Type B pancreatic cell (in vitro differentiated cells): Measurements from ENCODE around the gene TOPORS. TPM values are rescaled to one million over a fixed set of nuclear protein-coding genes. Genes with fewer than 3 reads are reported as not detected.

Experiments used
- DNase-seq: peaks from one replicate; pipeline ENCODE4 v3.0.0; 2021; ENCODE audit warnings: mixed read lengths; ENCODE audit not compliant: unreplicated experiment; ENCODE audit errors: extremely low spot score
- H3K27ac Mint-ChIP-seq: 2 replicates; pipeline ENCODE4 v1.8.0; 2021; ENCODE audit warnings: mild to moderate bottlenecking, mixed read lengths
- H3K27me3 Mint-ChIP-seq: 2 replicates; pipeline ENCODE4 v1.8.0; 2021; ENCODE audit warnings: mixed read lengths
- H3K36me3 Mint-ChIP-seq: 2 replicates; pipeline ENCODE4 v1.8.0; 2021; ENCODE audit warnings: mixed read lengths
- H3K4me1 Mint-ChIP-seq: one replicate; pipeline ENCODE4 v1.8.0; 2021; ENCODE audit warnings: mixed read lengths; ENCODE audit not compliant: unreplicated experiment
- H3K4me3 Mint-ChIP-seq: 2 replicates; pipeline ENCODE4 v1.8.0; 2021; ENCODE audit warnings: mild to moderate bottlenecking, mixed read lengths
- H3K9me3 Mint-ChIP-seq: 2 replicates; pipeline ENCODE4 v1.8.0; 2021; ENCODE audit warnings: mixed read lengths
- total RNA-seq: library from RNA; stranded (reverse); gene quantifications from 2 replicates; pipeline ENCODE4 v1.2.1, GENCODE V29; 2021; ENCODE audit warnings: low replicate concordance
- TF ChIP-seq, protein P1 (sequence below): fragments of 200-600 bp; sonication (generic); conservative IDR thresholded peaks from 2 replicates; pipeline ENCODE4 v1.5.0; 2021; ENCODE audit warnings: antibody characterized with exemption, mild to moderate bottlenecking

TOPORS gene
- total RNA-seq, 1 donor from 2014 or later: 18.4 TPM

DNA sequence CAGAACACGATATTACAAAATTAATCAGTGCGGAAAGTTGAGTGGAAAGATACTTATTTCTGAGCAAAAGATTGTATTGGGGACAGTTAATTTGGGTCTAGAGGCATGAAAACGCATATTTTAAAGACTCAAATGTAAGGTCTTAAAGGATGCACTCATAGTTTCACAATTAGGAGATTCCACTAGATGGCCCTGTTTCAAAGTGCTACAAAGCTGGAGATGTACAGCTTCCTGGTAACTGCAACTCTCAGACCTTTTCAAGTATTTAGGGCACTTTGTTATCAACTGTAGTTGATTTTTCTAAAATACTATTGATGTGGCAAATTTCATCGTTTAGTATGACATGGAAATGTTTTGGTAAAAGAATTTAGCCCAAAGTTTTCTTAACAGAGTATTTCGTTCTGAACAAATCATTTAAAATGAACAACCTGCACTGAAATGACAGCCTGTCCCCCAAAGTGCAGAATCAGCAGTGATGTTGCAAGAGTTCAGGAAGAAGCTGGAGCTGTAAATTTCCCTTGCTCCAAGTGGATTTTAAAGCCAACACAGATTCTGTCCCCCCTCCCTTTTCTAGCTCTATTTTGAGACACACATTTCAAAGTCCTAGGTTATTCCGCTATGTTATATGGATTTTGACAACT lies 36.8 kb upstream of the TOPORS start:
- no peaks in the 10 kb centered on the region for H3K36me3 Mint-ChIP-seq
- no peaks in the 10 kb centered on the region for H3K9me3 Mint-ChIP-seq
- TF ChIP-seq, protein P1, sequence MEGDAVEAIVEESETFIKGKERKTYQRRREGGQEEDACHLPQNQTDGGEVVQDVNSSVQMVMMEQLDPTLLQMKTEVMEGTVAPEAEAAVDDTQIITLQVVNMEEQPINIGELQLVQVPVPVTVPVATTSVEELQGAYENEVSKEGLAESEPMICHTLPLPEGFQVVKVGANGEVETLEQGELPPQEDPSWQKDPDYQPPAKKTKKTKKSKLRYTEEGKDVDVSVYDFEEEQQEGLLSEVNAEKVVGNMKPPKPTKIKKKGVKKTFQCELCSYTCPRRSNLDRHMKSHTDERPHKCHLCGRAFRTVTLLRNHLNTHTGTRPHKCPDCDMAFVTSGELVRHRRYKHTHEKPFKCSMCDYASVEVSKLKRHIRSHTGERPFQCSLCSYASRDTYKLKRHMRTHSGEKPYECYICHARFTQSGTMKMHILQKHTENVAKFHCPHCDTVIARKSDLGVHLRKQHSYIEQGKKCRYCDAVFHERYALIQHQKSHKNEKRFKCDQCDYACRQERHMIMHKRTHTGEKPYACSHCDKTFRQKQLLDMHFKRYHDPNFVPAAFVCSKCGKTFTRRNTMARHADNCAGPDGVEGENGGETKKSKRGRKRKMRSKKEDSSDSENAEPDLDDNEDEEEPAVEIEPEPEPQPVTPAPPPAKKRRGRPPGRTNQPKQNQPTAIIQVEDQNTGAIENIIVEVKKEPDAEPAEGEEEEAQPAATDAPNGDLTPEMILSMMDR: peak; percentile 73
- no peak overlapping the region for H3K4me3 Mint-ChIP-seq
- peaks cover 27% of the 10 kb centered on the region for H3K27me3 Mint-ChIP-seq
- no peaks in the 10 kb centered on the region for H3K4me1 Mint-ChIP-seq
- DNase-seq: no peak
- no peak overlapping the region for H3K27ac Mint-ChIP-seq

DNA sequence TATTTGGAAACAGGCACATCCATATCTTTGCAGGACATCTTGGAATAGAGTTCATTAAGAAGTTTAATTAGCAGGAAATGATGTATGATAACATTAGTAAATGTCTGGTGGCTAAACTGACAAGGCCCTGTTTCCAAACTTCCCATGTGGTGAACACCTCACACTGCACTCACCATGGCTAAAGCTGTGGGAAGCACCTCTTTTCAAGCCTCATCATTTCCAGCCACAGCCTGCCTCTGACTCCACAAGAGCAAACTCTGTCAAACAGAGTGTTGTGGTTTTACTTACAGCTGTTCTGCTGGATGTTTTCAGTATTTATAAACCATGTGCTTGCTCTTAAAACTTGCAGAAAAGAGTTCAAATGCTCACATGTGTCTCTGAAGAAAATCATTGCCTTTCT lies 35.5 kb upstream of the TOPORS start:
- no peak for DNase-seq
- H3K4me3 Mint-ChIP-seq: no peak overlapping the region
- peaks cover 27% of the 10 kb centered on the region for H3K27me3 Mint-ChIP-seq
- H3K27ac Mint-ChIP-seq: no peak overlapping the region
- TF ChIP-seq, protein P1: peak; percentile 4
- no peaks in the 10 kb centered on the region for H3K36me3 Mint-ChIP-seq
- no peaks in the 10 kb centered on the region for H3K9me3 Mint-ChIP-seq
- H3K4me1 Mint-ChIP-seq: no peaks in the 10 kb centered on the region

DNA sequence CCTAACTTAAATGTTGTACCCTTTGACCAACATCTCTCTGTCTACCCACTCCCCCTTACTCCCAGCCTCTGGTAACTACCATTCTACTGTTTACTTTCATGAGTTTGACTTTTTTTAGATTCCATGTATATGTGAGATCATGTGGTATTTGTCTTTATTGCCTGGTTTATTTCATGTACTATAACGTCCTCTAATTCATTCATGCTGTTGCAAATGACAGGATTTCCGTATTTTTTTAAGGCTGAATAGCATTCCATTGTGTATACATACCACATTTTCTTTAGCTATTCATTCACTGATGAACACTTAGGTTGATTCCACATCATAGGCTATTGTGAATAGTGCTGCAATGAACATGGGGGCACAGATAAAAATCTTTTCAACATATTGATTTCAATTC lies 32.4 kb upstream of the TOPORS start:
- H3K27ac Mint-ChIP-seq: no peak overlapping the region
- no peaks in the 10 kb centered on the region for H3K36me3 Mint-ChIP-seq
- TF ChIP-seq, protein P1: no peak
- peaks cover 33% of the 10 kb centered on the region for H3K27me3 Mint-ChIP-seq
- no peak for DNase-seq
- H3K9me3 Mint-ChIP-seq: no peaks in the 10 kb centered on the region
- H3K4me1 Mint-ChIP-seq: no peaks in the 10 kb centered on the region
- no peak overlapping the region for H3K4me3 Mint-ChIP-seq

DNA sequence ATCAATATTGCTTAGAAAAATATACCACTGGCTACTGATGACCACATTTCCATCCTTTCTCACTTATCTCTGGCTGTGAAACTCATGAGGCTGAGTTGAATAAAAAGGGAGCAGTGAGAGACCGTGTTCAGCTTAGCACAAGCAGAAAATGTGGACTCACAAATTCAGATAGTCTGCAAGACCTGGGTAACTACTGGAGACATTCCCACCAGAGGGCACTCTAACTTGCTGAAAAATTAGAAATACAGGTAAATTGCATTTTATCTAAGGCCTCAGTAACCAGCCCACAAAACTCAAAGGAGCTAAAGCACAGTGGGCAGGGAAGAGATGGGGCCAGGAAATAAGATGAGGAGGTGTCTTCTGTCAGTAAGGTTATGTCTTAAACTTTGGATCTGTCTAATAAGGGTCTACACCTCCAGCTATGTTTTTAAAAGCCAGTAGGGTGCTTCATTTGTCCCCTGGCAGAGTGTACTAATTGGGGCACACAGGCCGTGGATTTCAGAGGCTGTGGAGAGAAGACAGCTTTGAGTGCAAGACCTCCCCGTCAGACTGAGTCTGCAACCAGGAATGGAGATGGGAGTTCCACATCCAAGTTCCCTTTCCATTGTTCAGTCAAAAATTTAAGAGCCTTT lies 29.2 kb upstream of the TOPORS start:
- no peaks in the 10 kb centered on the region for H3K4me1 Mint-ChIP-seq
- TF ChIP-seq, protein P1: peak; percentile 75
- peak overlapping the region; percentile 6 for H3K27ac Mint-ChIP-seq
- H3K9me3 Mint-ChIP-seq: no peaks in the 10 kb centered on the region
- H3K36me3 Mint-ChIP-seq: no peaks in the 10 kb centered on the region
- H3K4me3 Mint-ChIP-seq: no peak overlapping the region
- H3K27me3 Mint-ChIP-seq: peaks cover 51% of the 10 kb centered on the region
- DNase-seq: no peak

DNA sequence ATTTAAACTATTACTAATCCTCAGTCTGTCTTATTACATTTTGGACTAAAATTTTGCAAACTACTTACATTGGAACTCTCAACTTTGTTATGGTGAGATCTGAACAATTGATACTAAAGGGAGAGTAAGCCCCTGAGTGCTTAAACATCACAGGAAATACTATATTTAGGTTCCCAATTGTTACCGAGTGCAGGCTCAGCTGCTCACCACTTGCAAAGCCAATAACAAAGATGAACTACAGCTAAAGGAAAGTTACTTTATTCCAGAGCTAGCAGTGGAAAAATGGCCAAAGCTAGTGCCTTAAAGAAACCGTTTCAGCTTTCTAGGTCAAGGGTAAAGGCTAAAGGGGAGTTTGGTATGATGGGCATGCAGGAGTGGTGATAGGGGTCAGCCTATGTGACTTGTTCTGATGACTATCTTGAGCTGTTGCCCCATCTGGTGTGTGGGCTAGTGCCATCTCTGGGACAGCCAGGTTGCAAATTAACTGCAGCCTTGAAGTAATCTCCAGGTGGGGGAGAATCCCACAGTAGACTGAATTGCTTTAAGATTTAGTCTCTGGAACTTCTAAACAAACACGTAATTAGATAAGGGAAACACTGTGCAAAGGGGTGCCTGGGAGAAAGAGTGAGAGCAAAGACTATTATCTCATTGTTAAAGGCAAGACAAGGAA lies 28.4 kb upstream of the TOPORS start:
- Mint-ChIP-seq H3K4me3 (no peak overlapping the region), H3K9me3 (no peaks in the 10 kb centered on the region), H3K27ac (no peak overlapping the region), H3K4me1 (no peaks in the 10 kb centered on the region), H3K27me3 (peaks cover 51% of the 10 kb centered on the region), H3K36me3 (no peaks in the 10 kb centered on the region)
- TF ChIP-seq, protein P1: no peak
- no peak for DNase-seq
